GM12892 (cell line): Measurements from ENCODE around the gene CLDN5.

Experiments used
- POLR2A ChIP-seq: IDR thresholded peaks from 2 replicates; pipeline ENCODE4 v1.6.1; 2011; ENCODE audit warnings: low read depth, low read length, control low read depth
- POLR2AphosphoS5 ChIP-seq: IDR thresholded peaks from 2 replicates; pipeline ENCODE4 v1.6.1; 2011; ENCODE audit warnings: low read depth, low read length, control low read depth
- TAF1 ChIP-seq: IDR thresholded peaks from 2 replicates; pipeline ENCODE4 v1.6.1; 2011; ENCODE audit warnings: low read depth, mild to moderate bottlenecking, control low read depth, low read length, borderline replicate concordance

- no peak for TF ChIP-seq POLR2A
- no peak for TF ChIP-seq TAF1
- TF ChIP-seq POLR2AphosphoS5 = no peak
These were observed 8.9 kb upstream of the CLDN5 start for GRCh38 chr22:19533049-19533626.
